NCI-H82 (cell line): ENCODE measurements around the gene MAP1LC3B.
"Not testable (repeated sequence)": the region's sequence is repeated elsewhere in the genome, so short reads cannot be mapped to it uniquely, and the experiment has no call there.

Experiments
- DNase-seq: peaks from one replicate; lab custom pipeline; 2025; lab: John Stamatoyannopoulos, UW

MAP1LC3B gene

GRCh38 chr16:87380881-87381280 is 11.3 kb upstream of the MAP1LC3B start:
- DNase-seq, result no peak

- no peak for DNase-seq
These were observed 9.9 kb upstream of the MAP1LC3B start for GRCh38 chr16:87382023-87382785.

GRCh38 chr16:87383505-87384161 is 8.5 kb upstream of the MAP1LC3B start, which contains the start of gene FBXO31:
FBXO31 (minus strand) TSS chr16:87383776; CDS start chr16:87383744, 32 bp downstream.
- peak; percentile 94 for DNase-seq

GRCh38 chr16:87384162-87384874 is 7.8 kb upstream of the MAP1LC3B start:
- DNase-seq, result peak; percentile 86

GRCh38 chr16:87384875-87385167 is 7.3 kb upstream of the MAP1LC3B start:
- DNase-seq, result not testable (repeated sequence)

- peak; percentile 98 for DNase-seq
These were observed 4.0 kb upstream of the MAP1LC3B start for GRCh38 chr16:87387942-87388817.

GRCh38 chr16:87388818-87389134 is 3.4 kb upstream of the MAP1LC3B start:
- DNase-seq, result no peak

- DNase-seq, result peak; percentile 84
These were observed 2.9 kb upstream of the MAP1LC3B start for GRCh38 chr16:87389245-87389644.

- DNase-seq, result not testable (repeated sequence)
These were observed 2.2 kb upstream of the MAP1LC3B start for GRCh38 chr16:87389914-87390313.

GRCh38 chr16:87390641-87391323 is 1.4 kb upstream of the MAP1LC3B start:
- DNase-seq, result peak; percentile 60

- peak; percentile 44 for DNase-seq
These were observed 699 bp upstream of the MAP1LC3B start for GRCh38 chr16:87391324-87391949.

GRCh38 chr16:87392821-87393679 is 914 bp downstream of the MAP1LC3B start:
- peak; percentile 33 for DNase-seq

- no peak for DNase-seq
These were observed 1.5 kb downstream of the MAP1LC3B start for GRCh38 chr16:87393680-87394055.

- DNase-seq, result no peak
These were observed 3.2 kb downstream of the MAP1LC3B start for GRCh38 chr16:87395181-87395842.

GRCh38 chr16:87404764-87405625 is 12.9 kb downstream of the MAP1LC3B start:
- DNase-seq, result no peak

GRCh38 chr16:87406495-87407088 is 14.5 kb downstream of the MAP1LC3B start:
- no peak for DNase-seq

- no peak for DNase-seq
These were observed 15.5 kb downstream of the MAP1LC3B start for GRCh38 chr16:87407511-87408112.

- no peak for DNase-seq
These were observed 17.0 kb downstream of the MAP1LC3B start for GRCh38 chr16:87409153-87409552.
